Stimulated activated CD8-positive, alpha-beta memory T cell treated with anti-CD3 and anti-CD28 coated beads, Interleukin-12 subunit alpha, Interleukin-12 subunit beta, amount 100 ng/mL, for 24 hours (primary cell): ENCODE data around the gene SPAG4.

Experiments used
- DNase-seq: peaks from one replicate; pipeline ENCODE4 v3.0.0-alpha.2; 2020; ENCODE audit errors: extremely low read depth

SPAG4 gene

GRCh38 chr20:35615667-35616464 is at the start of gene SPAG4:
SPAG4 (plus strand) TSS chr20:35615829; CDS start chr20:35616004, 175 bp downstream.
- peak; percentile 100 for DNase-seq

GRCh38 chr20:35568645-35569044 is 47.0 kb upstream of the SPAG4 start:
- no peak for DNase-seq

GRCh38 chr20:35571555-35571954 is 44.1 kb upstream of the SPAG4 start:
- no peak for DNase-seq

- DNase-seq: no peak
These were observed 42.8 kb upstream of the SPAG4 start for GRCh38 chr20:35572838-35573237.

- no peak for DNase-seq
These were observed 39.7 kb upstream of the SPAG4 start for GRCh38 chr20:35575958-35576357.

- no peak for DNase-seq
These were observed 38.8 kb upstream of the SPAG4 start for GRCh38 chr20:35576816-35577215.

- no peak for DNase-seq
These were observed 37.2 kb upstream of the SPAG4 start for GRCh38 chr20:35578469-35578868.

DNA sequence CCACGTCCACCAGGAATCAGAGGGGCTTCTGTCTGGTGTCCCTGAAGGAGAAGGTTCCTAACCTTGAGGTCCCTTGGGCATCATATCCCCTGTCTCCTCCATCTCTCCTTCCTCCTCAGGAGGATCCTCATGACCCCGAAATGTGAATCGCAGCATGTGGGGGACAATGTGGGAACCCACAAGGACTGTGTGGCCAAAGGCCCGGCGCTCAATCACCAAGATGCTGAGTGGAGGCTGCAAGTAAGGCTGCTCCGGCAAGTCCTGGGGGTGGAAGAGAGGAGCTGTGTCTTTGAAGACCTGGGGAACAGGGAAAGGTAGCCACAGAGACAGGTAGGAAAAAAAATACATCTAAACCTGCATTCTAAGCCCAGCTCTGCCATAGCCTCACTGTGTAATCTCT is 36.4 kb upstream of the SPAG4 start:
- DNase-seq: no peak

GRCh38 chr20:35582131-35582530 is 33.5 kb upstream of the SPAG4 start:
- no peak for DNase-seq

GRCh38 chr20:35582741-35583404 is 32.8 kb upstream of the SPAG4 start:
- no peak for DNase-seq

DNA sequence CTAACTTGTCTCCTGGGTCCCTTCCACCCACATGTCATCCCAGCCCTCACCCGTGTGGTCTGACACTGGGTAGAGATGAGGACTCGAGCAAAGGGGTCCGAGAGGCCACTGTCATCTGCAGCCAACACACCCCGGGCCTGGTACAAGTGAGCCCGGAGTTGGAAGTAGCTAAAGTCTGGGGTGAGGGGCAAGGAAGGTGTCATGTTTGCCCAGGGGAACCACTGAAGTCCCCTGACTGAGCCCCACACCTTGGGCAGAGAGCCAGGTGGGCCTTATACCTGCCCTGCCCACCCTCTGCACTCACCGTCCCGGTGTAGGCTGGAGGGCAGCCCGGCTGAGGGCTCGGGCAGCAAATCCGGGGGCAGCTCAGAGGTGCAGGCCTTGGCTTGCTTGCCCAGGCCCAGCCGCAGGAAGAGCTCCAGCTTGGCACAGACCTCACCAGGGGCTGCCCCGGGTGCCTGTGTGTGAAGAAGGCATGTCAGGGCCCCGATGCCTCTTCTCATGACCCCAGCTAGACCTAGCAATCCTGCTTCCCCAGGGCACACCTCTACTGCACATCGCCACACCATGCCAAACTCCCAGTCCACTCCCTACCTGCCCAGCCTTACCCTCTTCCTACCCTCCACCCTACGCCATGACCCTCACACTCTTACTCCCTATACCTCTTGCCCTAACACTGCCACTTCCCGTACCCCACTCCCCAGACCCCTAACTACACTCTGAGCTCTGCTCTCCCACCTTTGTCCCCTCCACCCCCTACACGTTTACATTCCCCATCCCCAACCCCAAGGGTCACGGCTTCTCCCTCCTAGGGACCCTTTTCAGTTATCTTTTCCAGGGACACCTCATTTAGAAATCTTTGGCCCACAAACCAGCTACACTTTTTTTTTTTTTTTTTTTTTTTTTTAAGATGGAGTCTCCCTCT is 31.7 kb upstream of the SPAG4 start:
- no peak for DNase-seq

DNA sequence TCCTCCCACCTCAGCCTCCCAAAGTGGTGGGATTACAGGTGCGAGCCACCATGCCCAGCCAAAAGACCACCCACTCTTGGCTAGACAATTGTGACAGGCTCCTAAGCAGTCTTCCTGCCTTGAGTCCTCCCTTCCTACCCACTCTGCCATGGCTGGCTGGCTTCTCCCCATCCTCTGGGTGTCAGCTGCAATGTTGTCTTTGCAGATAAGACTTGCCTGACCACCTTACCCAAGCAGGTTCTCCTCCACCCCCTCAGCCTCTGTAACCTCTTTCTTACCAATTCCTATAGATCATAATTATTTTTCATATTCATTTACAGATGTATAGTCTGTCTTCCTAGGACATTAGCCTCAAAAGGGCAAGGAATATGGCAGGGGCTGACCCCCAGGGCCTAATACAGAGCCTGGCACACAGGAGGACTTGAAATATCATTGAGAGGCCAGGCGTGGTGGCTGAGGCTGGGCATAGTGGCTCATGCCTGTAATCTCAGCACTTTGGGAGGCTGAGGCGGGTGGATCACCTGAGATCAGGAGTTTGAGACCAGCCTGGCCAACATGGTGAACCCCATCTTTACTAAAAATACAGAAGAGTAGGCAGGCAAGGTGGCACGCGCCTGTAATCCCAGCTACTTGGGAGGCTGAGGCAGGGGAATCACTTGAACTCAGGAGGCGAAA is 28.7 kb upstream of the SPAG4 start:
- DNase-seq: no peak

GRCh38 chr20:35587436-35587835 is 28.2 kb upstream of the SPAG4 start:
- DNase-seq: no peak

DNA sequence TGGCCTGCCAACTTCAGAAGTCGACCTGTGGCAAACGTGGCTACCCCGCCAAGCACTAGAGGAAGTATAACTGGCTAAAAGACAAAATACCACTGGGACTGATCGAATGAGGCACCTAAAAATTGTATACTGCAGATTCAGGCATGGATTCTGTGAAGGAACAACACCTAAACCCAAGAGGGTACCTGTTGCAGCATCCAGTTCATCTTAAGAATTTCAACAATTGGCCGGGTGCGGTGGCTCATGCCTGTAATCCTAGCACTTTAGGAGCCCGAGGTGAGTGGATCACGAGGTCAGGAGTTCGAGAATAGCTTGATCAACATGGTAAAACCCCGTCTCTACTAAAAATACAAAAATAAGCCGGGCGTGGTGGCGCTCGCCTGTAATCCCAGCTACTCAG is 27.2 kb upstream of the SPAG4 start:
- DNase-seq: no peak

- no peak for DNase-seq
These were observed 23.2 kb upstream of the SPAG4 start for GRCh38 chr20:35592339-35592974.

- DNase-seq: no peak
These were observed 20.2 kb upstream of the SPAG4 start for GRCh38 chr20:35595456-35595855.

DNA sequence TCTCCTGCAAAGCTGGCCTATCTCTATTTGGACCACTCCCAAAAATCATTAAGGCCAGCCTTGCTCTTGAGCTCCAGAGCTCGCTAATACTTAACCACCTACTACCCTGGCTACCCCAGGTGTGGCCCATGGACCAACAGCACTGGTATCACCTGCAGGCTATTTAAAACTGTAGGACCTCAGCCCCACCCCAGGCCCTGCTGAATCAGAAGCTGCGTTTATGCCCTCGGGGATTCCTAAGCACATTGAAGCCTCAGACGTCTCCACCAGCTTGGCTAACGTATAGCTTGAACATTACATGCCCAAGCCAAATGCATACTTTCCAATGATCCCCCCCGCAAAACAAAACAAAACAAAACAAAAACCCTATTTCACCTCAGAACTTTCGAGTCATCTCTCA is 19.7 kb upstream of the SPAG4 start:
- no peak for DNase-seq

- DNase-seq: no peak
These were observed 18.4 kb upstream of the SPAG4 start for GRCh38 chr20:35597186-35597585.

- DNase-seq: no peak
These were observed 17.2 kb upstream of the SPAG4 start for GRCh38 chr20:35598476-35598875.

GRCh38 chr20:35598899-35599775 is 16.5 kb upstream of the SPAG4 start:
- no peak for DNase-seq
